Activated naive CD8-positive, alpha-beta T cell (primary cell): ENCODE data around the gene USP17L27.
A peak's percentile ranks its signal among the peaks of the same experiment; 100 is the strongest.
"Not testable (repeated sequence)": the region's sequence is repeated elsewhere in the genome, so short reads cannot be mapped to it uniquely, and the experiment has no call there.

ENCODE experiments used
- H3K27ac Mint-ChIP-seq: one replicate; pipeline ENCODE4 v1.8.0; 2021; ENCODE audit warnings: mixed read lengths
- H3K27me3 Mint-ChIP-seq: one replicate; pipeline ENCODE4 v1.8.0; 2021; ENCODE audit warnings: mixed read lengths
- H3K36me3 Mint-ChIP-seq: one replicate; pipeline ENCODE4 v1.8.0; 2021; ENCODE audit warnings: mixed read lengths
- H3K4me1 Mint-ChIP-seq: one replicate; pipeline ENCODE4 v1.8.0; 2021; ENCODE audit warnings: low read depth, mixed read lengths
- H3K4me3 Mint-ChIP-seq: one replicate; pipeline ENCODE4 v1.8.0; 2021; ENCODE audit warnings: mild to moderate bottlenecking, mixed read lengths
- H3K9me3 Mint-ChIP-seq: one replicate; pipeline ENCODE4 v1.8.0; 2021; ENCODE audit warnings: low read depth, mixed read lengths

USP17L27 gene

GRCh38 chr4:9343848-9344247 is at the start of gene USP17L27:
USP17L27 (plus strand) TSS chr4:9344148; CDS start chr4:9344148, 0 bp downstream.
- not testable (repeated sequence) for H3K9me3 Mint-ChIP-seq, H3K4me1 Mint-ChIP-seq, H3K27ac Mint-ChIP-seq, H3K36me3 Mint-ChIP-seq, H3K27me3 Mint-ChIP-seq, H3K4me3 Mint-ChIP-seq

GRCh38 chr4:9324191-9324590 is 19.8 kb upstream of the USP17L27 start:
- not testable (repeated sequence) for H3K36me3 Mint-ChIP-seq, H3K4me3 Mint-ChIP-seq, H3K27ac Mint-ChIP-seq, H3K9me3 Mint-ChIP-seq, H3K27me3 Mint-ChIP-seq, H3K4me1 Mint-ChIP-seq

- not testable (repeated sequence) for H3K27me3 Mint-ChIP-seq, H3K36me3 Mint-ChIP-seq, H3K4me1 Mint-ChIP-seq, H3K4me3 Mint-ChIP-seq, H3K9me3 Mint-ChIP-seq, H3K27ac Mint-ChIP-seq
Measured at GRCh38 chr4:9324865-9325264, 19.1 kb upstream of the USP17L27 start, which contains the start of gene USP17L24. USP17L24 (plus strand) TSS chr4:9325165; CDS start chr4:9325165, 0 bp downstream.

GRCh38 chr4:9329611-9330010 is 14.3 kb upstream of the USP17L27 start, which contains the start of gene USP17L25:
USP17L25 (plus strand) TSS chr4:9329911; CDS start chr4:9329911, 0 bp downstream.
- H3K27ac Mint-ChIP-seq, H3K4me1 Mint-ChIP-seq, H3K36me3 Mint-ChIP-seq, H3K9me3 Mint-ChIP-seq, H3K27me3 Mint-ChIP-seq, H3K4me3 Mint-ChIP-seq: not testable (repeated sequence)

- not testable (repeated sequence) for H3K4me3 Mint-ChIP-seq, H3K27me3 Mint-ChIP-seq
Measured at GRCh38 chr4:9334358-9334757, 9.6 kb upstream of the USP17L27 start, which contains the start of gene USP17L26. USP17L26 (plus strand) TSS chr4:9334658; CDS start chr4:9334658, 0 bp downstream.

GRCh38 chr4:9339103-9339502 is 4.8 kb upstream of the USP17L27 start, which contains the start of gene USP17L5:
USP17L5 (plus strand) TSS chr4:9339403; CDS start chr4:9339403, 0 bp downstream.
- H3K4me1 Mint-ChIP-seq, H3K36me3 Mint-ChIP-seq, H3K27me3 Mint-ChIP-seq, H3K4me3 Mint-ChIP-seq, H3K9me3 Mint-ChIP-seq, H3K27ac Mint-ChIP-seq: not testable (repeated sequence)

More at GRCh38 chr4:9334358-9334757, 9.6 kb upstream of the USP17L27 start, which contains the start of gene USP17L26:
- H3K4me1 Mint-ChIP-seq, H3K27ac Mint-ChIP-seq, H3K9me3 Mint-ChIP-seq, H3K36me3 Mint-ChIP-seq: not testable (repeated sequence)

- H3K4me3 Mint-ChIP-seq, H3K4me1 Mint-ChIP-seq, H3K9me3 Mint-ChIP-seq, H3K36me3 Mint-ChIP-seq, H3K27me3 Mint-ChIP-seq, H3K27ac Mint-ChIP-seq: not testable (repeated sequence)
Measured at GRCh38 chr4:9348593-9348992, 4.6 kb downstream of the USP17L27 start, which contains the start of gene USP17L28. USP17L28 (plus strand) TSS chr4:9348893; CDS start chr4:9348893, 0 bp downstream.

- not testable (repeated sequence) for H3K9me3 Mint-ChIP-seq, H3K27me3 Mint-ChIP-seq, H3K4me1 Mint-ChIP-seq, H3K36me3 Mint-ChIP-seq, H3K4me3 Mint-ChIP-seq, H3K27ac Mint-ChIP-seq
Measured at GRCh38 chr4:9350866-9351265, 6.9 kb downstream of the USP17L27 start.

- H3K27me3 Mint-ChIP-seq, H3K36me3 Mint-ChIP-seq, H3K27ac Mint-ChIP-seq, H3K9me3 Mint-ChIP-seq, H3K4me3 Mint-ChIP-seq, H3K4me1 Mint-ChIP-seq: not testable (repeated sequence)
Measured at GRCh38 chr4:9353338-9353737, 9.4 kb downstream of the USP17L27 start, which contains the start of gene USP17L29. USP17L29 (plus strand) TSS chr4:9353638; CDS start chr4:9353638, 0 bp downstream.

- H3K9me3 Mint-ChIP-seq, H3K27ac Mint-ChIP-seq, H3K27me3 Mint-ChIP-seq, H3K36me3 Mint-ChIP-seq, H3K4me3 Mint-ChIP-seq, H3K4me1 Mint-ChIP-seq: not testable (repeated sequence)
Measured at GRCh38 chr4:9362829-9363228, 18.9 kb downstream of the USP17L27 start, which contains the start of gene USP17L30. USP17L30 (plus strand) TSS chr4:9363129; CDS start chr4:9363129, 0 bp downstream.

GRCh38 chr4:9379881-9380280 is 35.9 kb downstream of the USP17L27 start:
- H3K27me3 Mint-ChIP-seq, H3K27ac Mint-ChIP-seq, H3K4me3 Mint-ChIP-seq, H3K4me1 Mint-ChIP-seq, H3K36me3 Mint-ChIP-seq, H3K9me3 Mint-ChIP-seq: not testable (repeated sequence)

- not testable (repeated sequence) for H3K27ac Mint-ChIP-seq, H3K36me3 Mint-ChIP-seq, H3K9me3 Mint-ChIP-seq, H3K27me3 Mint-ChIP-seq, H3K4me1 Mint-ChIP-seq
- peak overlapping the region; percentile 44 for H3K4me3 Mint-ChIP-seq
Measured at GRCh38 chr4:9381012-9381534, 37.1 kb downstream of the USP17L27 start.

GRCh38 chr4:9384126-9384525 is 40.2 kb downstream of the USP17L27 start:
- H3K4me3 Mint-ChIP-seq: no peak overlapping the region
- no peak overlapping the region for H3K27ac Mint-ChIP-seq
- H3K36me3 Mint-ChIP-seq: no peaks in the 10 kb centered on the region
- no peaks in the 10 kb centered on the region for H3K27me3 Mint-ChIP-seq
- peaks cover 3% of the 10 kb centered on the region for H3K4me1 Mint-ChIP-seq
- no peaks in the 10 kb centered on the region for H3K9me3 Mint-ChIP-seq

- H3K36me3 Mint-ChIP-seq, H3K4me3 Mint-ChIP-seq, H3K9me3 Mint-ChIP-seq, H3K4me1 Mint-ChIP-seq, H3K27ac Mint-ChIP-seq, H3K27me3 Mint-ChIP-seq: not testable (repeated sequence)
Measured at GRCh38 chr4:9389001-9389400, 45.1 kb downstream of the USP17L27 start.
